OCI-LY7 (cell line): ENCODE data around the gene CDX1. TPM values are rescaled to one million over a fixed set of nuclear protein-coding genes. Genes with fewer than 3 reads are reported as not detected.

Experiments used
- BruUV-seq: library from RNA; stranded (reverse); fragments of 400-500 nt; replicated peaks from 2 replicates; lab custom pipeline; 2021; lab: Mats Ljungman, UMichigan
- CTCF ChIA-PET: fragments of 300-600 bp; sonication (Branson Sonifier 250); formaldehyde crosslinking; loops from one replicate; lab custom pipeline; 2022; ENCODE audit warnings: antibody characterized with exemption; ENCODE audit not compliant: unreplicated experiment; lab: Charles Lee
- POLR2A ChIA-PET: fragments of 300-600 bp; sonication (Branson Sonifier 250); formaldehyde crosslinking; loops from one replicate; lab custom pipeline; 2022; ENCODE audit warnings: antibody characterized with exemption; lab: Charles Lee
- DNase-seq: peaks from one replicate; pipeline ENCODE4 v3.0.0-alpha.2; 2015; ENCODE audit warnings: low spot score
- H2AFZ ChIP-seq: fragments of 200-600 bp; sonication (generic), shearing (Covaris generic); 2 replicates; pipeline ENCODE4 v1.6.1; 2014; ENCODE audit warnings: mild to moderate bottlenecking, antibody characterized with exemption, low read length, moderate library complexity
- H3K27ac ChIP-seq: fragments of 200-600 bp; sonication (generic); 2 replicates; pipeline ENCODE4 v1.5.1; 2014; ENCODE audit warnings: mixed run types, low read depth, mild to moderate bottlenecking, moderate library complexity, low read length, inconsistent platforms; ENCODE audit not compliant: poor library complexity, severe bottlenecking
- H3K36me3 ChIP-seq: fragments of 200-600 bp; sonication (generic); 2 replicates; pipeline ENCODE4 v1.6.1; 2014; ENCODE audit warnings: mild to moderate bottlenecking, antibody characterized with exemption, low read length, moderate library complexity, mixed read lengths; ENCODE audit not compliant: insufficient read depth
- H3K4me1 ChIP-seq: fragments of 200-600 bp; sonication (generic); 2 replicates; pipeline ENCODE4 v1.5.1; 2014; ENCODE audit warnings: mild to moderate bottlenecking, low read length; ENCODE audit not compliant: insufficient read depth, poor library complexity, severe bottlenecking
- H3K4me2 ChIP-seq: fragments of 200-600 bp; sonication (generic); 2 replicates; pipeline ENCODE4 v1.6.1; 2014; ENCODE audit warnings: mild to moderate bottlenecking, low read length
- H3K4me3 ChIP-seq: fragments of 200-600 bp; sonication (generic); 2 replicates; pipeline ENCODE4 v1.5.1; 2014; ENCODE audit warnings: mild to moderate bottlenecking, low read depth, low read length; ENCODE audit not compliant: poor library complexity, severe bottlenecking
- H3K79me2 ChIP-seq: fragments of 200-600 bp; sonication (generic); 2 replicates; pipeline ENCODE4 v1.6.1; 2016; ENCODE audit warnings: low read depth, mild to moderate bottlenecking, low read length, moderate library complexity, mixed read lengths; ENCODE audit not compliant: insufficient read depth
- H3K9me2 ChIP-seq: fragments of 200-600 bp; sonication (generic); 2 replicates; pipeline ENCODE4 v1.6.1; 2016; ENCODE audit warnings: mild to moderate bottlenecking, low read length, mixed read lengths; ENCODE audit not compliant: insufficient read depth
- H3K9me3 ChIP-seq: fragments of 200-600 bp; sonication (generic); 2 replicates; pipeline ENCODE4 v1.6.1; 2014; ENCODE audit warnings: mild to moderate bottlenecking, mixed run types, low read length, mixed read lengths
- H4K20me1 ChIP-seq: fragments of 200-600 bp; sonication (generic); 2 replicates; pipeline ENCODE4 v1.6.1; 2014; ENCODE audit warnings: mild to moderate bottlenecking, antibody characterized with exemption, low read length, moderate library complexity, mixed read lengths; ENCODE audit not compliant: insufficient read depth
- CTCF ChIP-seq: fragments of 200-600 bp; sonication (generic); conservative IDR thresholded peaks from 2 replicates; pipeline ENCODE4 v1.5.1; 2014; ENCODE audit warnings: mild to moderate bottlenecking, antibody characterized with exemption, low read length, moderate library complexity, mixed read lengths
- EZH2phosphoT487 ChIP-seq: fragments of 200-600 bp; sonication (generic); IDR thresholded peaks from 2 replicates; pipeline ENCODE4 v1.6.1; 2018; ENCODE audit warnings: low read depth, borderline replicate concordance, mild to moderate bottlenecking, mixed run types, antibody characterized with exemption, low read length, moderate library complexity, mixed read lengths
- intact Hi-C: fragments of 100-400 bp; cut with micrococcal nuclease; formaldehyde crosslinking; loops from one replicate; pipeline ENCODE4 v1.10.0; 2022; ENCODE audit not compliant: unreplicated experiment
- total RNA-seq, 2 experiments: library from RNA; depleted of rRNA in 1 of 2; stranded (reverse); fragments of >200 nt in 1 of 2; shearing (Covaris generic) in 1 of 2; gene quantifications; 2 replicates each; pipeline ENCODE4 v1.2.3, GENCODE V29; 2014 to 2022

Gene CDX1
- total RNA-seq, 2 experiments from 2014 or later = not detected

DNA sequence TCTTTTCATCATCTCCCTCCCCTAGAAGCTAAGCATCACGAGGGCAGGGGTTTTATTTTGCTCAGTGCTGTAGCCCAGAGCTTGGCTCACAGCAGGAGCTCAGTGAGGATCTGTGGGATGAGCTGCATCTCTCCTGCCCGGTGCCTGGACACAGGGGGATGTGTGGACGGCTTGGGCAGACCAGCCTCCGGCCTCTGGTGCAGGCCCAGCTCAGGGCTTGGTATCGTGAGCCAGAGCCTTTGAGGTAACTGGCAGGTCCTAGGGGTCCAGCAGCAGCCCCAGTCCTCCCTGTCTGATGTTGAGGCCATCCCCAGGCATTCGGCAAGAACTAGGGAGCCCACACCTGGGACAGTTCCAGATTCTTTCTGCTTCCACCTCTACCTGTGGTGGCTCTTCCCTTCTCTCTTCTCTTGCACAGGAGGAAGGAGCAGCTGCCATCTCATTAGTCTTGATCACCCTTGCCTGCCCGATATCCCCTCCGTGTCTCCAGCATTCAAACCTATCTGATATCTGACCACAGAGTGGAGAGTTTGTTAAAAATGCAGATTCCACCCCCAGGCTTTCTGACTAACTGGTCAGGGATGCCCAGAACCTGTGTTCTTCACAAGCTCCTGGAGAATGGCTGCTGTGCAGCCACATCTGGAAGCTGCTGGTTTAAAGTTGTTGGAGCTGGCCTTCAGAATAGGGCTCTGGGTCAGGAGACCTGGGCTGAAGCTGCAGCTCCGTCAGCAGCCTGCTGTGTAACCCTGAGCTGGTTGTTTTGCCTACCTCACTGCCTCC, 15.4 kb downstream of the CDX1 start:
- no peaks in the 10 kb centered on the region for H3K9me3 ChIP-seq
- no peaks in the 10 kb centered on the region for H3K9me2 ChIP-seq
- intact Hi-C loops = no loop called here
- no peaks in the 10 kb centered on the region for H4K20me1 ChIP-seq
- no peak overlapping the region for H2AFZ ChIP-seq
- TF ChIP-seq CTCF (no peak), EZH2phosphoT487 (no peak)
- H3K4me3 ChIP-seq = no peak overlapping the region
- no peak overlapping the region for H3K4me2 ChIP-seq
- CTCF ChIA-PET = interaction anchor here (0.6 to 1.1 kb wide), 2 partner anchors 33 to 36 kb away, joined by 3 read pairs; no protein-coding TSS in a partner anchor
- BruUV-seq = no TSS peak
- H3K27ac ChIP-seq = no peak overlapping the region
- H3K79me2 ChIP-seq = no peaks in the 10 kb centered on the region
- DNase-seq = no peak
- no peaks in the 10 kb centered on the region for H3K4me1 ChIP-seq
- no peaks in the 10 kb centered on the region for H3K36me3 ChIP-seq
- POLR2A ChIA-PET = no interaction called here

DNA sequence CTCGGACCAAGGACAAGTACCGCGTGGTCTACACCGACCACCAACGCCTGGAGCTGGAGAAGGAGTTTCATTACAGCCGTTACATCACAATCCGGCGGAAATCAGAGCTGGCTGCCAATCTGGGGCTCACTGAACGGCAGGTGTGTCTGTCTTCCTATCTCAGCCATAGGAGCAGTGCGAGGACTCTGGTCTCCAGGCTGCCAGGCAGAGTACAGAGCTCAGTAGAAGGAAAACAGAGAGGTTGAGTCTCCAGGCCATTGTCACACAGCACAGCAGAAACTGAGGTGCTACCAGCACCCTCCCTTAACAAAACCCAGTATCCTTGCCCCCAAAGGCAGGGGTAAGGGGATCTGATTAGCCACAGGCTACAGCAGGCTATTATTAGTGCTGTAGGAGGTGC, 16.2 kb downstream of the CDX1 start:
- ChIA-PET POLR2A (no interaction called here), CTCF (no interaction called here)
- Histone ChIP-seq H3K79me2 (no peaks in the 10 kb centered on the region), H3K4me1 (no peaks in the 10 kb centered on the region), H3K9me3 (no peaks in the 10 kb centered on the region), H3K4me3 (no peak overlapping the region), H3K27ac (no peak overlapping the region), H3K36me3 (no peaks in the 10 kb centered on the region), H2AFZ (no peak overlapping the region), H3K9me2 (no peaks in the 10 kb centered on the region), H4K20me1 (no peaks in the 10 kb centered on the region), H3K4me2 (no peak overlapping the region)
- TF ChIP-seq CTCF (no peak), EZH2phosphoT487 (no peak)
- BruUV-seq = no TSS peak
- no peak for DNase-seq
- intact Hi-C loops = no loop called here

DNA sequence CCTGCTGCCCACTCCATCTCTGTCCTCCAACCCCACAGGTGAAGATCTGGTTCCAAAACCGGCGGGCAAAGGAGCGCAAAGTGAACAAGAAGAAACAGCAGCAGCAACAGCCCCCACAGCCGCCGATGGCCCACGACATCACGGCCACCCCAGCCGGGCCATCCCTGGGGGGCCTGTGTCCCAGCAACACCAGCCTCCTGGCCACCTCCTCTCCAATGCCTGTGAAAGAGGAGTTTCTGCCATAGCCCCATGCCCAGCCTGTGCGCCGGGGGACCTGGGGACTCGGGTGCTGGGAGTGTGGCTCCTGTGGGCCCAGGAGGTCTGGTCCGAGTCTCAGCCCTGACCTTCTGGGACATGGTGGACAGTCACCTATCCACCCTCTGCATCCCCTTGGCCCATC, 16.9 kb downstream of the CDX1 start:
- ChIA-PET CTCF (no interaction called here), POLR2A (no interaction called here)
- TF ChIP-seq CTCF (no peak), EZH2phosphoT487 (no peak)
- Histone ChIP-seq H3K9me3 (no peaks in the 10 kb centered on the region), H3K4me3 (no peak overlapping the region), H3K79me2 (no peaks in the 10 kb centered on the region), H2AFZ (no peak overlapping the region), H3K9me2 (no peaks in the 10 kb centered on the region), H3K27ac (no peak overlapping the region), H3K36me3 (no peaks in the 10 kb centered on the region), H3K4me2 (no peak overlapping the region), H4K20me1 (no peaks in the 10 kb centered on the region), H3K4me1 (no peaks in the 10 kb centered on the region)
- intact Hi-C loops = no loop called here
- no TSS peak for BruUV-seq
- no peak for DNase-seq
